NCI-H1930 (cell line): ENCODE measurements around the gene HERC5.
A peak's percentile ranks its signal among the peaks of the same experiment; 100 is the strongest.

Experiments used
- DNase-seq, 2 experiments: peaks; one replicate each; lab custom pipeline; 2025; lab: John Stamatoyannopoulos, UW

Gene HERC5

GRCh38 chr4:88522702-88523324, 65.9 kb downstream of the HERC5 start:
- DNase-seq = no peak

- peak; percentile 82 to 86 for DNase-seq
Observed at GRCh38 chr4:88523325-88524129, 66.6 kb downstream of the HERC5 start, which contains the start of gene PYURF. TSS of gene PYURF (minus strand) at chr4:88523776. CDS start at chr4:88523700, 76 bp downstream.

GRCh38 chr4:88524171-88524570, 67.3 kb downstream of the HERC5 start:
- DNase-seq = no peak

- no peak for DNase-seq
Observed at GRCh38 chr4:88526221-88526815, 69.4 kb downstream of the HERC5 start.

- no peak for DNase-seq
Observed at GRCh38 chr4:88527787-88528186, 70.9 kb downstream of the HERC5 start.

GRCh38 chr4:88528861-88529260, 71.9 kb downstream of the HERC5 start:
- no peak for DNase-seq

- no peak for DNase-seq
Observed at GRCh38 chr4:88531549-88531948, 74.6 kb downstream of the HERC5 start.

GRCh38 chr4:88533088-88533790, 76.3 kb downstream of the HERC5 start:
- DNase-seq = no peak

- no peak for DNase-seq
Observed at GRCh38 chr4:88533937-88534750, 77.2 kb downstream of the HERC5 start.

- DNase-seq = no peak
Observed at GRCh38 chr4:88535090-88535755, 78.3 kb downstream of the HERC5 start.

GRCh38 chr4:88537709-88538108, 80.8 kb downstream of the HERC5 start:
- no peak for DNase-seq

GRCh38 chr4:88539322-88540068, 82.6 kb downstream of the HERC5 start:
- DNase-seq = peak; percentile 11 to 30

- no peak for DNase-seq
Observed at GRCh38 chr4:88549815-88550214, 92.9 kb downstream of the HERC5 start.
